ENCODE results near the gene LIPC. TPM values are rescaled to one million over a fixed set of nuclear protein-coding genes. Genes with fewer than 3 reads are reported as not detected.

The LIPC gene
- total RNA-seq, 2 experiments from 2014 or later = 0.61 to 1.2 TPM

- H3K27ac ChIP-seq (ENCODE audit: low read depth in 1 of 2, low read length in 2 of 2) = no peak overlapping the region
- H3K36me3 ChIP-seq (ENCODE audit: insufficient read depth, low read length) = no peaks in the 10 kb centered on the region
- ChIA-PET CTCF (no interaction called here), POLR2A (interaction anchor here (0.9 to 1.2 kb wide), 2 partner anchors 19 to 294 kb away, joined by 3 read pairs; no protein-coding TSS in a partner anchor)
- no peaks in the 10 kb centered on the region for H3K36me3 Mint-ChIP-seq (ENCODE audit: low read depth)
- intact Hi-C loops (cut with DNase I, micrococcal nuclease) = no loop called here
- no peak overlapping the region for H3K4me3 Mint-ChIP-seq
- no peaks in the 10 kb centered on the region for H3K27me3 ChIP-seq (ENCODE audit: control insufficient read depth in 1 of 2, insufficient read depth in 2 of 2, low read length in 2 of 2)
- no peaks in the 10 kb centered on the region for H3K9me3 Mint-ChIP-seq
- peak in 1 of 14 experiments; percentile 20 for DNase-seq
- H3K9me3 ChIP-seq (ENCODE audit: control insufficient read depth in 1 of 2, insufficient read depth in 1 of 2, low read length in 2 of 2) = no peaks in the 10 kb centered on the region
- peaks cover 49% of the 10 kb centered on the region for H3K4me1 Mint-ChIP-seq (ENCODE audit: low read depth)
- H3K27ac Mint-ChIP-seq = peak overlapping the region; percentile 47
- H3K4me1 ChIP-seq (ENCODE audit: insufficient read depth, low read length) = peaks cover 52% of the 10 kb centered on the region
- H3K4me3 ChIP-seq (ENCODE audit: low read length) = no peak overlapping the region
- TF ChIP-seq CTCF (IDR thresholded peaks at IDR 0.05) = no peak
- no peaks in the 10 kb centered on the region for H3K27me3 Mint-ChIP-seq
- no peak for ATAC-seq (ENCODE audit: poor library complexity)
Observed at GRCh38 chr15:58477170-58477569, 45.4 kb downstream of the LIPC start.

- Mint-ChIP-seq H3K27me3 (no peaks in the 10 kb centered on the region), H3K4me1 (ENCODE audit: low read depth) (peaks cover 44% of the 10 kb centered on the region), H3K9me3 (no peaks in the 10 kb centered on the region), H3K27ac (peak overlapping the region; percentile 47), H3K36me3 (ENCODE audit: low read depth) (no peaks in the 10 kb centered on the region), H3K4me3 (no peak overlapping the region)
- DNase-seq (no peak), ATAC-seq (ENCODE audit: poor library complexity) (no peak)
- Histone ChIP-seq H3K36me3 (ENCODE audit: insufficient read depth, low read length) (no peaks in the 10 kb centered on the region), H3K27ac (ENCODE audit: low read depth in 1 of 2, low read length in 2 of 2) (no peak overlapping the region), H3K4me3 (ENCODE audit: low read length) (no peak overlapping the region), H3K27me3 (ENCODE audit: control insufficient read depth in 1 of 2, insufficient read depth in 2 of 2, low read length in 2 of 2) (no peaks in the 10 kb centered on the region), H3K9me3 (ENCODE audit: control insufficient read depth in 1 of 2, insufficient read depth in 1 of 2, low read length in 2 of 2) (no peaks in the 10 kb centered on the region), H3K4me1 (ENCODE audit: insufficient read depth, low read length) (peaks cover 48% of the 10 kb centered on the region)
- no peak for TF ChIP-seq CTCF (IDR thresholded peaks at IDR 0.05)
- intact Hi-C loops (cut with DNase I, micrococcal nuclease) = no loop called here
- POLR2A ChIA-PET = no interaction called here
- CTCF ChIA-PET = no interaction called here
Observed at GRCh38 chr15:58478035-58478434, 46.2 kb downstream of the LIPC start.

- intact Hi-C loops (cut with DNase I, micrococcal nuclease) = no loop called here
- POLR2A ChIA-PET = no interaction called here
- no peaks in the 10 kb centered on the region for H3K36me3 Mint-ChIP-seq (ENCODE audit: low read depth)
Observed at GRCh38 chr15:58478579-58478978, 46.8 kb downstream of the LIPC start.

More at GRCh38 chr15:58478579-58478978, 46.8 kb downstream of the LIPC start:
- Histone ChIP-seq H3K4me3 (ENCODE audit: low read length) (no peak overlapping the region), H3K36me3 (ENCODE audit: insufficient read depth, low read length) (no peaks in the 10 kb centered on the region), H3K9me3 (ENCODE audit: control insufficient read depth in 1 of 2, insufficient read depth in 1 of 2, low read length in 2 of 2) (no peaks in the 10 kb centered on the region), H3K27ac (ENCODE audit: low read depth in 1 of 2, low read length in 2 of 2) (no peak overlapping the region), H3K4me1 (ENCODE audit: insufficient read depth, low read length) (peaks cover 47% of the 10 kb centered on the region), H3K27me3 (ENCODE audit: control insufficient read depth in 1 of 2, insufficient read depth in 2 of 2, low read length in 2 of 2) (no peaks in the 10 kb centered on the region)
- no peaks in the 10 kb centered on the region for H3K27me3 Mint-ChIP-seq
- no peak overlapping the region for H3K27ac Mint-ChIP-seq
- CTCF ChIA-PET = no interaction called here
- ATAC-seq (ENCODE audit: poor library complexity) (no peak), DNase-seq (no peak)
- peaks cover 44% of the 10 kb centered on the region for H3K4me1 Mint-ChIP-seq (ENCODE audit: low read depth)
- H3K4me3 Mint-ChIP-seq = no peak overlapping the region
- no peaks in the 10 kb centered on the region for H3K9me3 Mint-ChIP-seq
- TF ChIP-seq CTCF (IDR thresholded peaks at IDR 0.05) = no peak
